HEK293 (cell line): ENCODE measurements around the gene ANKRD61.
A peak's percentile ranks its signal among the peaks of the same experiment; 100 is the strongest.
"Not testable (repeated sequence)": the region's sequence is repeated elsewhere in the genome, so short reads cannot be mapped to it uniquely, and the experiment has no call there.

Experiments
- CTCF ChIA-PET: fragments of 350-600 bp; formaldehyde crosslinking; extraction: SDS; loops from one replicate; lab custom pipeline; 2021; ENCODE audit warnings: antibody characterized with exemption; lab: Yijun Ruan, JAX
- POLR2A ChIA-PET: fragments of 300-600 bp; formaldehyde crosslinking; extraction: SDS; loops from one replicate; lab custom pipeline; 2020; ENCODE audit warnings: antibody characterized with exemption, inconsistent platforms; lab: Yijun Ruan, JAX
- H3K27ac ChIP-seq: fragments of 200-500 bp; sonication (Bioruptor generic); 2 replicates; pipeline ENCODE4 v1.5.1; 2014; ENCODE audit warnings: low read depth, low read length, control low read depth, inconsistent platforms; ENCODE audit errors: extremely low read depth
- H3K36me3 ChIP-seq, 2 experiments: fragments of 200-500 bp in 1 of 2; sonication (Bioruptor generic) in 1 of 2; 1 replicate in 1 of 2; 2 replicates in 1 of 2; pipeline ENCODE4 v1.5.1; 2014 to 2017; ENCODE audit warnings: inconsistent platforms in 2 of 2, low read length in 2 of 2; ENCODE audit not compliant: control insufficient read depth in 2 of 2, insufficient read depth in 1 of 2
- H3K4me1 ChIP-seq: fragments of 200-500 bp; sonication (Bioruptor generic); 2 replicates; pipeline ENCODE4 v1.5.1; 2014; ENCODE audit warnings: mild to moderate bottlenecking, low read length, inconsistent platforms; ENCODE audit not compliant: control insufficient read depth, insufficient read depth
- H3K4me3 ChIP-seq: 2 replicates; pipeline ENCODE4 v1.5.1; 2011; ENCODE audit warnings: low read depth, mild to moderate bottlenecking, control low read depth, low read length, moderate library complexity
- H3K9me3 ChIP-seq: fragments of 200-500 bp; sonication (Bioruptor generic); 2 replicates; pipeline ENCODE4 v1.5.1; 2014; ENCODE audit warnings: low read depth, low read length, inconsistent platforms; ENCODE audit not compliant: control insufficient read depth, insufficient read depth
- KLF1 ChIP-seq: fragments of 450-650 bp; formaldehyde crosslinking; IDR thresholded peaks from 2 replicates; pipeline ENCODE4 v1.5.1; 2016; ENCODE audit warnings: missing biosample characterization, missing genetic modification characterization
- KLF17 ChIP-seq: fragments of 450-650 bp; formaldehyde crosslinking; IDR thresholded peaks from 2 replicates; pipeline ENCODE4 v1.5.1; 2016; ENCODE audit warnings: missing biosample characterization, missing genetic modification characterization
- REST ChIP-seq: fragments of 450-650 bp; formaldehyde crosslinking; IDR thresholded peaks from 2 replicates; pipeline ENCODE4 v1.5.1; 2016; ENCODE audit warnings: missing biosample characterization, missing genetic modification characterization
- SP2 ChIP-seq: fragments of 450-650 bp; formaldehyde crosslinking; IDR thresholded peaks from 2 replicates; pipeline ENCODE4 v1.5.1; 2016; ENCODE audit warnings: missing biosample characterization, missing genetic modification characterization
- SP3 ChIP-seq: fragments of 450-650 bp; formaldehyde crosslinking; IDR thresholded peaks from 2 replicates; pipeline ENCODE4 v1.5.1; 2016; ENCODE audit warnings: missing biosample characterization, missing genetic modification characterization
- ZBTB10 ChIP-seq: fragments of 450-650 bp; formaldehyde crosslinking; IDR thresholded peaks from 2 replicates; pipeline ENCODE4 v1.5.1; 2016; ENCODE audit warnings: missing biosample characterization, missing genetic modification characterization
- ZBTB8A ChIP-seq: fragments of 450-650 bp; formaldehyde crosslinking; IDR thresholded peaks from 2 replicates; pipeline ENCODE4 v1.5.1; 2016; ENCODE audit warnings: missing biosample characterization, missing genetic modification characterization
- ZEB2 ChIP-seq: fragments of 450-650 bp; formaldehyde crosslinking; IDR thresholded peaks from 2 replicates; pipeline ENCODE4 v1.5.1; 2016; ENCODE audit warnings: missing biosample characterization, missing genetic modification characterization
- ZIC2 ChIP-seq: fragments of 450-650 bp; formaldehyde crosslinking; IDR thresholded peaks from 2 replicates; pipeline ENCODE4 v1.5.1; 2016; ENCODE audit warnings: missing biosample characterization, missing genetic modification characterization
- ZNF335 ChIP-seq: fragments of 450-650 bp; formaldehyde crosslinking; conservative IDR thresholded peaks from 2 replicates; pipeline ENCODE4 v1.5.1; 2016; ENCODE audit warnings: missing biosample characterization, missing genetic modification characterization
- ZNF350 ChIP-seq: fragments of 450-650 bp; formaldehyde crosslinking; IDR thresholded peaks from 2 replicates; pipeline ENCODE4 v1.5.0; 2017; ENCODE audit warnings: missing biosample characterization, mild to moderate bottlenecking, missing genetic modification characterization
- ZNF416 ChIP-seq: fragments of 450-650 bp; formaldehyde crosslinking; IDR thresholded peaks from 2 replicates; pipeline ENCODE4 v1.5.1; 2016; ENCODE audit warnings: missing biosample characterization, missing genetic modification characterization
- ZNF530 ChIP-seq: fragments of 450-650 bp; formaldehyde crosslinking; IDR thresholded peaks from 2 replicates; pipeline ENCODE4 v1.5.1; 2016; ENCODE audit warnings: low read depth, missing biosample characterization, missing genetic modification characterization
- ZNF561 ChIP-seq: fragments of 450-650 bp; IDR thresholded peaks from 2 replicates; pipeline ENCODE4 v1.5.1; 2018; ENCODE audit warnings: missing biosample characterization, missing genetic modification characterization, borderline replicate concordance
- ZNF785 ChIP-seq: fragments of 450-650 bp; formaldehyde crosslinking; IDR thresholded peaks from 2 replicates; pipeline ENCODE4 v1.5.1; 2016; ENCODE audit warnings: missing biosample characterization, missing genetic modification characterization
- TF ChIP-seq, protein P1 (sequence below): sonication (generic); formaldehyde crosslinking; IDR thresholded peaks from 2 replicates; pipeline ENCODE4 v1.8.1; 2022; ENCODE audit warnings: mild to moderate bottlenecking, moderate library complexity, missing genetic modification reagents

ANKRD61 gene

DNA sequence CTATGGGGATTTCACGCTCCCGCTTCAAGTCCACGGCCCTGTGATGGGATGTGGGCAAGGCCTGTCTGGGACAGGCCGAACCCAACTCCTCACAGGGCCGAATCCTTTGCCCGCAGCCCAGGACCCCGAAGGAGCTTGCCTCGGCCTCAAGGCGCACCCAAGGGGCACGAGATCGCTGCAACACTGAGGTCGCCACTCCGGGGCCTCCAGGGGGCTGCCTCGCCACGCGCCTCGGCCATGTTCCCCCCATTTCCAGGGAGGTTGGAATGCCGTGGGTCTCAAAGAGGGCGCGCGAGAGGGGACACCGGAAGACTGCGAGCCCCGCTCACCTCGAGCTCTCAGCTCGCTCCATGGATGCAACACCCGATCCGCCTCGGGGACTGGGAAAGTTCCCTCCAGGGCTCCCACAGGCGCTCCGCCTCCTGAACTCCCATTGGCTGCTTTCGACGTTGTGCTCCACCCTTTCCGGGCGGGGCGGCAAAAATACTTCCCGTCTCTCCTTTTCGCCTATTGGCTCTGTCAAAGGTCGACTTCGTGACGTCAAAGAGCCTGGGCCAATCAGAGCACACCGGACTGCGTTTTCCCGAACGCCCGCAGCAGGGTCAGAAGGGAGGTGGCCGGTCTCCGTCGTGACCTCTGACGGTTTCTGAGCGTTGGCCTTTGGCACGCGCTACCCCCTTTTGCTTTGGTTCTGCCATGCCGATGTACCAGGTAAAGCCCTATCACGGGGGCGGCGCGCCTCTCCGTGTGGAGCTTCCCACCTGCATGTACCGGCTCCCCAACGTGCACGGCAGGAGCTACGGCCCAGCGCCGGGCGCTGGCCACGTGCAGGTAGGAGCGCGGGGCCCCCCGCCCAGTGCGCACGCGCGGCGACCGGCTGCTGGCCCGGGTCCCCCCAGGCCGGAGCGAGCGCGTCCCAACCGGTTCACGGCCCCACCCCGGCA, 22.2 kb upstream of the ANKRD61 start, which contains the start of the genes AIMP2 and PMS2 (continued):
- peak; percentile 20; the same call in 1 of the 2 replicates for TF ChIP-seq ZBTB10 (tag by site-specific recombination)
- TF ChIP-seq ZBTB8A (tag by site-specific recombination), result peak; percentile 92
- no peak for TF ChIP-seq ZNF350
- TF ChIP-seq ZEB2 (tag by site-specific recombination), result peak; percentile 93
- peak; percentile 54; the same call in 1 of the 2 replicates for TF ChIP-seq ZIC2
- peak; percentile 81; the same call in 1 of the 2 replicates for TF ChIP-seq ZNF561 (tag by site-specific recombination)
- TF ChIP-seq, protein P1, sequence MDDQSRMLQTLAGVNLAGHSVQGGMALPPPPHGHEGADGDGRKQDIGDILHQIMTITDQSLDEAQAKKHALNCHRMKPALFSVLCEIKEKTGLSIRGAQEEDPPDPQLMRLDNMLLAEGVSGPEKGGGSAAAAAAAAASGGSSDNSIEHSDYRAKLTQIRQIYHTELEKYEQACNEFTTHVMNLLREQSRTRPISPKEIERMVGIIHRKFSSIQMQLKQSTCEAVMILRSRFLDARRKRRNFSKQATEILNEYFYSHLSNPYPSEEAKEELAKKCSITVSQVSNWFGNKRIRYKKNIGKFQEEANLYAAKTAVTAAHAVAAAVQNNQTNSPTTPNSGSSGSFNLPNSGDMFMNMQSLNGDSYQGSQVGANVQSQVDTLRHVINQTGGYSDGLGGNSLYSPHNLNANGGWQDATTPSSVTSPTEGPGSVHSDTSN, result peak; percentile 69; the same call in 1 of the 2 replicates
- TF ChIP-seq ZNF530, result no peak
- peak; percentile 93 for TF ChIP-seq SP2 (tag by site-specific recombination)
- TF ChIP-seq ZNF416 (tag by site-specific recombination), result no peak
- peak; percentile 79 for TF ChIP-seq ZNF335
- no peak for TF ChIP-seq ZNF785 (tag by site-specific recombination)
- TF ChIP-seq KLF17 (tag by site-specific recombination), result peak; percentile 51; the same call in 1 of the 2 replicates
- TF ChIP-seq SP3 (tag by site-specific recombination), result peak; percentile 83
- TF ChIP-seq KLF1 (tag by site-specific recombination), result peak; percentile 33; the same call in 1 of the 2 replicates

DNA sequence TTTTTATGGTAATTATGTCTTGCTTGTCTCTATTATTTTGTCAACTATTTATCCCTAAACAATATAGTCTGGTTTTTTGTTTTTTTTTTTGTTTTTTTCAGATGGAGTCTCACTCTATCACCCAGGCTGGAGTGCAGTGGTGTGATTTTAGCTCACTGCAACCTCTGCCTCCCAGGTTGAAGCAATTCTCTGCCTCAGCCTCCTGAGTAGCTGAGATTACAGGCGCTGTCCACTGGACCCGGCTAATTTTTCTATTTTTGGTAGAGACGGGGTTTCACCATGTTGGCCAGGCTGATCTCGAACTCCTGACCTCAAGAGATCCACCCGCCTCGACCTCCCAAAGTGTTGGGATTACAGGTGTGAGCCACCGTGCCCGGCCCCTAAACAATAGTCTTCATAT, 20.8 kb upstream of the ANKRD61 start:
- H3K9me3 ChIP-seq, H3K4me1 ChIP-seq, CTCF ChIA-PET, H3K27ac ChIP-seq, H3K4me3 ChIP-seq: not testable (repeated sequence)
- POLR2A ChIA-PET, result interaction anchor here (1.0 to 2.3 kb wide), 2 partner anchors 10 to 91 kb away, joined by 3 to 9 read pairs; no protein-coding TSS in a partner anchor
- 0 out of 2 replicates have a peak, but pooled peaks have one; percentile 33 for TF ChIP-seq REST (tag by site-specific recombination)
- TF ChIP-seq, all 188 proteins: peak for 1; not testable (repeated sequence) for 187
- peaks cover 14 to 25% of the 10 kb centered on the region in 2 experiments; a peak in 2 of 3 replicates for H3K36me3 ChIP-seq
